ENCODE measurements around the gene POLE.

Gene POLE

GRCh38 chr12:132632521-132633228 is 54.5 kb downstream of the POLE start:
- no peak for DNase-seq (ENCODE audit: low read depth, low spot score)

- DNase-seq (ENCODE audit: low read depth, low spot score): no peak
These were observed 55.5 kb downstream of the POLE start for GRCh38 chr12:132631666-132632065.

GRCh38 chr12:132630672-132631071 is 56.5 kb downstream of the POLE start:
- DNase-seq (ENCODE audit: low read depth, low spot score): no peak

GRCh38 chr12:132629330-132629729 is 57.8 kb downstream of the POLE start:
- DNase-seq (ENCODE audit: low read depth, low spot score): no peak

GRCh38 chr12:132625731-132626430 is 61.3 kb downstream of the POLE start:
- DNase-seq (ENCODE audit: low read depth, low spot score): no peak

GRCh38 chr12:132624910-132625630 is 62.1 kb downstream of the POLE start:
- DNase-seq (ENCODE audit: low read depth, low spot score): no peak

GRCh38 chr12:132624186-132624855 is 62.8 kb downstream of the POLE start:
- DNase-seq (ENCODE audit: low read depth, low spot score): no peak

GRCh38 chr12:132623072-132623869 is 63.9 kb downstream of the POLE start:
- DNase-seq (ENCODE audit: low read depth, low spot score): peak; percentile 68

- DNase-seq (ENCODE audit: low read depth, low spot score): peak; percentile 45
These were observed 64.6 kb downstream of the POLE start for GRCh38 chr12:132622437-132623071.

- no peak for DNase-seq (ENCODE audit: low read depth, low spot score)
These were observed 65.3 kb downstream of the POLE start for GRCh38 chr12:132621657-132622435.

- no peak for DNase-seq (ENCODE audit: low read depth, low spot score)
These were observed 66.1 kb downstream of the POLE start for GRCh38 chr12:132620899-132621656.

GRCh38 chr12:132620113-132620898 is 66.8 kb downstream of the POLE start:
- DNase-seq (ENCODE audit: low read depth, low spot score): no peak

- no peak for DNase-seq (ENCODE audit: low read depth, low spot score)
These were observed 67.6 kb downstream of the POLE start for GRCh38 chr12:132619386-132620112.

GRCh38 chr12:132619071-132619385 is 68.1 kb downstream of the POLE start:
- no peak for DNase-seq (ENCODE audit: low read depth, low spot score)

GRCh38 chr12:132618683-132619043 is 68.5 kb downstream of the POLE start, which contains the start of gene P2RX2:
TSS of gene P2RX2 (plus strand) at chr12:132618776. CDS start at chr12:132618817, 41 bp downstream.
- DNase-seq (ENCODE audit: low read depth, low spot score): no peak

- no peak for DNase-seq (ENCODE audit: low read depth, low spot score)
These were observed 69.1 kb downstream of the POLE start for GRCh38 chr12:132617822-132618682.

Measured in ELF-1 (cell line).